ENCODE data around the gene PGAP1. TPM values are rescaled to one million over a fixed set of nuclear protein-coding genes. Genes with fewer than 3 reads are reported as not detected.
"Not testable (repeated sequence)": the region's sequence is repeated elsewhere in the genome, so short reads cannot be mapped to it uniquely, and the experiment has no call there.

The PGAP1 gene
- total RNA-seq, 2 donors from 2014 or later, result 15.3 to 38.2 TPM

- no peak for TF ChIP-seq CTCF (IDR thresholded peaks at IDR 0.05)
- Histone ChIP-seq H3K9me3 (no peaks in the 10 kb centered on the region), H3K27me3 (replicated peaks; ENCODE audit: insufficient read depth) (no peaks in the 10 kb centered on the region), H3K36me3 (no peaks in the 10 kb centered on the region), H3K27ac (no peak overlapping the region), H3K4me3 (no peak overlapping the region), H3K4me1 (ENCODE audit: control insufficient read depth in 1 of 2, low read depth in 2 of 2) (no peaks in the 10 kb centered on the region)
- DNase-seq (ENCODE audit: low spot score) (no peak), ATAC-seq (ENCODE audit: insufficient number of reproducible peaks, low FRiP score, low read depth) (no peak)
These were observed 10.9 kb downstream of the PGAP1 start for GRCh38 chr2:196915507-196916189.

GRCh38 chr2:196914867-196915460 lies 11.5 kb downstream of the PGAP1 start:
- H3K36me3 ChIP-seq, result no peaks in the 10 kb centered on the region
- no peaks in the 10 kb centered on the region for H3K4me1 ChIP-seq (ENCODE audit: control insufficient read depth in 1 of 2, low read depth in 2 of 2)
- no peak for DNase-seq (ENCODE audit: low spot score)
- H3K27me3 ChIP-seq (replicated peaks; ENCODE audit: insufficient read depth), result no peaks in the 10 kb centered on the region
- H3K27ac ChIP-seq, result no peak overlapping the region
- H3K9me3 ChIP-seq, result no peaks in the 10 kb centered on the region
- no peak for TF ChIP-seq CTCF (IDR thresholded peaks at IDR 0.05)
- ATAC-seq (ENCODE audit: insufficient number of reproducible peaks, low FRiP score, low read depth), result no peak
- no peak overlapping the region for H3K4me3 ChIP-seq

GRCh38 chr2:196913691-196914090 lies 12.8 kb downstream of the PGAP1 start:
- DNase-seq (ENCODE audit: low spot score) (no peak), ATAC-seq (ENCODE audit: insufficient number of reproducible peaks, low FRiP score, low read depth) (no peak)
- H3K4me3 ChIP-seq, result no peak overlapping the region
- no peak overlapping the region for H3K27ac ChIP-seq
- no peaks in the 10 kb centered on the region for H3K4me1 ChIP-seq (ENCODE audit: control insufficient read depth in 1 of 2, low read depth in 2 of 2)
- H3K9me3 ChIP-seq, result no peaks in the 10 kb centered on the region
- no peak for TF ChIP-seq CTCF (IDR thresholded peaks at IDR 0.05)
- no peaks in the 10 kb centered on the region for H3K36me3 ChIP-seq
- H3K27me3 ChIP-seq (replicated peaks; ENCODE audit: insufficient read depth), result no peaks in the 10 kb centered on the region

GRCh38 chr2:196905365-196905764 lies 21.1 kb downstream of the PGAP1 start:
- not testable (repeated sequence) for H3K4me3 ChIP-seq; H3K27me3 ChIP-seq (replicated peaks; ENCODE audit: insufficient read depth); ATAC-seq (ENCODE audit: insufficient number of reproducible peaks, low FRiP score, low read depth); H3K27ac ChIP-seq; H3K4me1 ChIP-seq (ENCODE audit: control insufficient read depth in 1 of 2, low read depth in 2 of 2); H3K36me3 ChIP-seq; H3K9me3 ChIP-seq; DNase-seq (ENCODE audit: low spot score)

GRCh38 chr2:196902828-196903227 lies 23.7 kb downstream of the PGAP1 start:
- TF ChIP-seq CTCF (IDR thresholded peaks at IDR 0.05), result no peak
- H3K4me1 ChIP-seq (ENCODE audit: control insufficient read depth in 1 of 2, low read depth in 2 of 2), result no peaks in the 10 kb centered on the region
- DNase-seq (ENCODE audit: low spot score) (no peak), ATAC-seq (ENCODE audit: insufficient number of reproducible peaks, low FRiP score, low read depth) (no peak)
- no peaks in the 10 kb centered on the region for H3K27me3 ChIP-seq (replicated peaks; ENCODE audit: insufficient read depth)
- H3K27ac ChIP-seq, result no peak overlapping the region
- H3K9me3 ChIP-seq, result no peaks in the 10 kb centered on the region
- no peak overlapping the region for H3K4me3 ChIP-seq
- H3K36me3 ChIP-seq, result no peaks in the 10 kb centered on the region
